22Rv1 (cell line): ENCODE results near the gene SELENOV.

ENCODE experiments used
- ZFX ChIP-seq: fragments of 450-650 bp; IDR thresholded peaks from 2 replicates; pipeline ENCODE4 v1.6.1; 2017; ENCODE audit warnings: antibody characterized with exemption, borderline replicate concordance
- TF ChIP-seq, protein P1 (sequence below): fragments of 450-650 bp; IDR thresholded peaks from 2 replicates; pipeline ENCODE4 v1.5.1; 2017; ENCODE audit warnings: mild to moderate bottlenecking

DNA sequence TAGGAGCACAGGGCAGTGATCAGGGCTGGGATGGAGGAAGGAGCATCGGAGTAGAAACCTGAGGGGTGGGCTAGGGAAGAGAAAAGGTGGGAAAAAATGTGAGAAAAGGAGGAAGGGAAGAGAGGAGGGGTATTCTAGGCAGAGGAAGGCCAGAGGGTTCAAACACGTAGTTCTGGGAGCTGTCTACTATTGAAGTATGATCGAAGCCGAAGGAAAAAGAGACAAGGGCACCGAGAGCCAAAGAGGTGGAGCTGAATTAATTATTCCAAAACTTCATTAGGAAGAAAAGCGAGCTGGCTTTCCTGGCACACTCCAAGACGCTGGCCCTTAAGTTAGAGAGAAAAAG, 8.4 kb upstream of the SELENOV start:
- TF ChIP-seq, protein P1, sequence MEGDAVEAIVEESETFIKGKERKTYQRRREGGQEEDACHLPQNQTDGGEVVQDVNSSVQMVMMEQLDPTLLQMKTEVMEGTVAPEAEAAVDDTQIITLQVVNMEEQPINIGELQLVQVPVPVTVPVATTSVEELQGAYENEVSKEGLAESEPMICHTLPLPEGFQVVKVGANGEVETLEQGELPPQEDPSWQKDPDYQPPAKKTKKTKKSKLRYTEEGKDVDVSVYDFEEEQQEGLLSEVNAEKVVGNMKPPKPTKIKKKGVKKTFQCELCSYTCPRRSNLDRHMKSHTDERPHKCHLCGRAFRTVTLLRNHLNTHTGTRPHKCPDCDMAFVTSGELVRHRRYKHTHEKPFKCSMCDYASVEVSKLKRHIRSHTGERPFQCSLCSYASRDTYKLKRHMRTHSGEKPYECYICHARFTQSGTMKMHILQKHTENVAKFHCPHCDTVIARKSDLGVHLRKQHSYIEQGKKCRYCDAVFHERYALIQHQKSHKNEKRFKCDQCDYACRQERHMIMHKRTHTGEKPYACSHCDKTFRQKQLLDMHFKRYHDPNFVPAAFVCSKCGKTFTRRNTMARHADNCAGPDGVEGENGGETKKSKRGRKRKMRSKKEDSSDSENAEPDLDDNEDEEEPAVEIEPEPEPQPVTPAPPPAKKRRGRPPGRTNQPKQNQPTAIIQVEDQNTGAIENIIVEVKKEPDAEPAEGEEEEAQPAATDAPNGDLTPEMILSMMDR = no peak
- TF ChIP-seq ZFX = no peak
